HG03103 (cell line): ENCODE measurements around the gene NANOS1.
"Not testable (repeated sequence)": the region's sequence is repeated elsewhere in the genome, so short reads cannot be mapped to it uniquely, and the experiment has no call there.

ENCODE experiments used
- ATAC-seq: cut with Tn5 transposase; IDR thresholded peaks from one replicate; pipeline ENCODE4 v1.9.1; 2021; ENCODE audit warnings: low read depth; ENCODE audit not compliant: unreplicated experiment

NANOS1 gene

DNA sequence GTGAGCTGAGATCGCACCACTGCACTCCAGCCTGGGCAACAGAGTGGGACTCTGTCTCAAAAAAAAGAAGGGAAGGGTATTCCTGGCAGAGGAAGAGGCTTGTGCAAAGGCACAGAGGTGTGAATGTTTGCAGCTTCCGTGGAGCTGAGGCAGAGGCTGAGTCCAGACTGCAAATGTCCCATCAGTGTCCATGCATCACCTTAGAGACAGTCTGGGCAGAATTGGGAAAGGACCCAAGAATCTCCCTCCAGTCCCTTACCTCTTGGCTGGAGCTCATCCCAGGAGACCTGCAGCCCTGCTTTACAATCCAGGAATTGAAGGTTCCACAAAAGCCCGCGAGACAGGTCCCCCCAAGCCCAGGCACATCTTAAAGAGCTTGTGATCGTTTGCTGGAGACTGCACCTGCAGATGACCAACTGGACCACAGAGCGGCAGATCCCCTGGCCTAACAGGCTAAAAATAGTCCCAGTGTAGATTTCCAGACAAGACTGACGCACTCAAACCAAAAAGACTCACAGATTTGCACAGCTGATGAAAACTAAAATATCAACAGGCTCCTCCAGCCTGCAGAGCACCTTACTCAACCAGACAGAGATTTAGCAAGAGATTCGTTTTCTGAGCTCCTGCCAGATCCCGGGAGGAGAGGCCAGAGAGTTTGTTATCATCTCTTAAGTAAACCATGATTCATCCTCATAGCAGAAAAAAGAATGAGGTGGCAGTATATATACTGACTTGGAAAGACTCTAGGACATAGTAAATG is 22.9 kb upstream of the NANOS1 start:
- no peak for ATAC-seq

DNA sequence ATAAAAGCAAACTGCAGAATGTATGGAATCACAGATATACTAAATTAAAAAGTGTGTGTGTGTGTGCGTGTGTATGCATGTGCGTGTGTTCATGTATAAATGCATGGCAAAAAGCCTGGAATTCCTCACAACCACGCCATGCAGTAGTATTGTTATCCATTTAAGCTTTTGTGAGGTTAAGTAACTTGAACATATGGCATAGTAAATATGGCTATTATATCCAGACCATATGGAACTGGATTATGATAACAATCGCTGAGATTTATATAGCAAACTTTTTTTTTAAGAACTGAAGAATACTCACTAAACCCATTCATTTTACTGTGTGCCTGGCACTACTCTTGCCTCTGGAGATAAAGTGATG is 22.3 kb upstream of the NANOS1 start:
- no peak for ATAC-seq

DNA sequence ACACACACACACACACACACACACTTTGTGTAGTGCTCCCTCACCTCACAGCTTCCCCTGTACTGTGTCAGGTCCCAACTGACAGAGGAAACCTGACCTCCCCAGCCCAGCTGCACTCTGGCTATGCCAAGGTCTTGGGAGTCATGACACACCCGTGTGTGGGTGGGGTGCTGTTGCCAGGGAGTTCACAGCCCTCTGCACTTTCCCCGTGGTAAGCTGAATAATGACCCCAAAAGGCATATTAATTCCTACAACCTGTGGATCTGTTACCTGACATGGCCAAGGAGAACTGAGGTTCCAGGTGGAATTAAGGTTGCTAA is 8.9 kb upstream of the NANOS1 start:
- ATAC-seq: no peak

DNA sequence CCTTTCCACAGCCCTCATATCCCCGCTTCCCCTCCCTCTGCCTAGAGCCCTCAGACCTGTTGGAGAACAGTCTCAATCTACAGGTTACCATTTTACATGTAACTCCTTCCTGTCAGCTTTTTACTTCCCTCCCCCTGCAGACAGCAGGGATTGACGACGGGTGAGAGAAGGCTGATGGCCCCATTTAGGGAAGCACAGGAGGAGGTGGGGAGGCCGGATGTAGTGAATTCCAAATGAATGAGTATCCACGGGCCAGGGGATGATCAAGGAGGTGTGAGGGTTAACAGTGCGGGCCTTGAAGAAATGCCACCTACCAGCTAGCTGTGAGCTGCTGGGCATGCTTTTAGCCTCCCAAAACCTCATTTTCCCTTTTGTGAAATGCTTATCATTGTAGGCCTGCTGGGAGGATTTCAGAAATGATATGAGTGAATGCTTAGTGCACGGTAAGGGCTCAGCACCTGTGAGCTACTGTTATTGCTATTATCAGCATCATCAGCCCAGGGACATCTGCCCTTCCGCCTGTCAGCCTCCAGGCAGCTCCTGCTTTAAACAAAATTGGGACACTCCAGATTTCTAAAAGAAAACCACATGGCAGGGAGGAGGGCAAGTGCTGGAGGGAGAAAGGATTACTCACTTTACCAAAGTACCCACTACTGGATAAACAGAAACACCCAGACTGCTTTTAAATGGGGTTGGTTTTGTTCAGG is 6.5 kb upstream of the NANOS1 start:
- ATAC-seq: no peak

DNA sequence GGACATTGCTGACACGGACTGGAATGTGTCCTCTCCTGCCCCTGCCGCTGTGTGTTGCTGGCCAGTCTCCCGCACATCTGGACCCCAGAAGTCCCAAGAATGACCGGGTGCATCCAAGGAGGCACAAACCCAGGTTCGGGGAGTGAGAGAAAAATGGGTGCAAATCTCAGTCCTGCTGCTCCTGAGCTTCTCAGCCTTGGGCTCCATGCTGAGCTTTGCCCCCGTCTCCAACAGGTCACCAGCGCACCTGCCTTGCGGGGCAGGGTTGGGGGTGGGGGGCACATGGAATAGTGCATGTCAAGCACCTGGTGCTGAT is 6.0 kb upstream of the NANOS1 start:
- no peak for ATAC-seq

DNA sequence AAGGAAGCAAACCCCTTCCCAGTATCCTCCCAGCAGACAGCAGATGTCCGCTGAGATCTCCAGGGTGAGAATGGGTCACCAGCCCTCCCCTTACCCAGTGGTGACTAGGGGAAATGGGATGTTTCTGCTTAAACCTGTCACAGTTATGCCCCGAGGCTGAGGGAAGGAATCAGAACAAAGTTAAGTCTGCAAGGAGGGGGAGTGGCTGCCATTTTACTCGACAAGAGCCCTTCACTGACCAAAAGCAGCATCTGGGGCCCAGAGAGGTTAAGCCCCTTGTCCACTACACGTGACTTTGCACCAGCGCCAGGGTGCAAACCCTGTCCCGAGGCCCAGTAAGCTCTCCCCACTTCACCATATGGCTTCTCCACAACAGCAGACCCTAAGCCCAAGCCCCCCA is 4.6 kb upstream of the NANOS1 start:
- ATAC-seq: no peak

DNA sequence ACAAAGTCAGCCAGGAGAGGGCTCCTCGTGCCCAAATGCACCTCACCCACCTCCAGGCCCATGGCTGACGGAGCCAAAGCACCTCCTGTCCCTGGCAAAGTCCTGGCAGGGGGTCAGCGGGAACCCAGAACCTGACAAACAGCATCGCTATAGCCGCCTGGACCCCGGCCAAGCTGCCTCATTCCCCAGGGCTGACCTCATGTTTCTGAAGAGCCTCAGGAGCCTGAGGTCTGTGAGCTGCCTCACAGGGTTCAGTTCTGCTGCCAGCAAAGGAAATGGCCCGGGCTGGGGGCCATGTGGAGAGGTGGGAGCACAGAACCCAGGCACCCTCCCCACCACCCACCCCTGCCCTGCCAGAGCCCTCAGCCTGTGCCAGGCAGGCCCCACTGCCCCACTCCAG is 4.2 kb upstream of the NANOS1 start:
- no peak for ATAC-seq

DNA sequence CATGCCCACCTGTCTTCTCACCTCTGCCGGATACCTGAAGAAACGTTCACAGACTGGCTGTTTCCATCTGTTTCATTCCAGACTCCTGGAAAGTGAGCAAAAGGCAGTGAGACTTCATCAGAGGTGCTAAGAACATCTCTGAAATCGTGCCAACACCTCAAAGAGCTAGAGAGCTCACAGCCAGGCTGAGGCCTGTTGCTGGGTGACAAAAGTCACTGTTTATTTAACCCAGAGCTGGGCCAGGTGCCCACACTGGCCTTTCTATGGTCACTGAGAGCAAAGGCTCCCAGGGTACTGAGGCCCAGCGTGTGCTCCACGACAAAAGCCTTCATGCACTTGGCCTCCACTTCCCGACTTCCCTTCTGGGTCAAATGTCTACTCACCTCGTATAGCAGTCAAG is 3.7 kb upstream of the NANOS1 start:
- ATAC-seq: no peak

DNA sequence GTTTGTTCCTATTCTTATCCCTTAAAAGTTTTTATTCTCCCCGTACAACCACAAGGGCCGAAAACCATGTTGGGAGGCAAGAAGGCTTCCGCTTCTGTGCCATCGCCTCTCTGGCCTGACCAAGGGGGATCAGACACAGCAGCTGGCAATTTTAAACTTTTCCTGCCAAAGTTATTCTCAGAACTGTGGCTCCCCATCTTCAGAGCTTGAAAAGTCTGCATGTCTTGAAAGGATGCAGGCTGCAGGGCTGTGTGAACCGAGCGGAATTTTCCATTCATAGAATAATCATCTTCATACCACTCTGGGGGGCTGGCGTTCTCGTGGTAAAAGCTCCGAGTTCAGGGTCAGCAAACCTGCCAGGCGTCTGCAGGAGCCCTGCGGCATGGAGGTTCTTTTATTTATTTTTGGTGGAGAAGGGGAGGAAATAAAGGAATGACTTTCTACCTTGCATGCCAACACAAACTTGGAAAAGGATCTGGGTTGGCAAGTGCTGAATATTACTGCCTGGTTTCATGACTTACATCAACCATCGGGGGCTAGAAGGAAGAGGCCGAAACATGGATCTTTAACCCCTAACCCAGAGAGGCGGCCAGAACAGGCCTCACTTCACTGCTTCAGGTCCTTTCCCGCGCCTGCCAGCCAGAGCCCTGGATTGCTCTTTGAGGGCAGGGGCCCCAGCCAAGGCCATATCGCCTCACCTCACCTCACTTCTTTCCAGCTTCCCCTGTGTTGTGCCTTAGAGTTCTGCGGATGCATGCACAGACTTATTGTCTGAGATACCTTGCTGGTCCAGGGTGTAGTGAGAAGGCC is 3.0 kb upstream of the NANOS1 start:
- ATAC-seq: no peak

DNA sequence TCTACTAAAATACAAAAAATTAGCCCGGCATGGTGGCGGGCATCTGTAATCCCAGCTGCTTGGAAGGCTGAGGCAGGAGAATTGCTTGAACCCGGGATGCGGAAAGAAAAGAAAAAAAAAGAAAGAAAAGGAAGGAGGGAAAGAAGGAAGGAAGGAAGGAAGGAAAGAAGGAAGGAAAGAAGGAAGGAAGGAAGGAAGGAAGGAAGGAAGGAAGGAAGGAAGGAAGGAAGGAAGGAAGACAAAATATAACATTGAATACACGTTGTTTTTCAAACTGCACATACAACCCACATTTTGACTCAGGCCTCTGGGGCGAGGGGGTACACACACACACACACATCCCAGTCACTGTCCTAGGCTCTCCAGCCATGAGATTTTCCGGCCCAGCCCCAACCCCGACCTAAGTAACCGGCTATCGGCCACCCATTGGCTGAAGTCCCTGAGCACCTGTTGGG is 1.0 kb upstream of the NANOS1 start:
- ATAC-seq: not testable (repeated sequence)

DNA sequence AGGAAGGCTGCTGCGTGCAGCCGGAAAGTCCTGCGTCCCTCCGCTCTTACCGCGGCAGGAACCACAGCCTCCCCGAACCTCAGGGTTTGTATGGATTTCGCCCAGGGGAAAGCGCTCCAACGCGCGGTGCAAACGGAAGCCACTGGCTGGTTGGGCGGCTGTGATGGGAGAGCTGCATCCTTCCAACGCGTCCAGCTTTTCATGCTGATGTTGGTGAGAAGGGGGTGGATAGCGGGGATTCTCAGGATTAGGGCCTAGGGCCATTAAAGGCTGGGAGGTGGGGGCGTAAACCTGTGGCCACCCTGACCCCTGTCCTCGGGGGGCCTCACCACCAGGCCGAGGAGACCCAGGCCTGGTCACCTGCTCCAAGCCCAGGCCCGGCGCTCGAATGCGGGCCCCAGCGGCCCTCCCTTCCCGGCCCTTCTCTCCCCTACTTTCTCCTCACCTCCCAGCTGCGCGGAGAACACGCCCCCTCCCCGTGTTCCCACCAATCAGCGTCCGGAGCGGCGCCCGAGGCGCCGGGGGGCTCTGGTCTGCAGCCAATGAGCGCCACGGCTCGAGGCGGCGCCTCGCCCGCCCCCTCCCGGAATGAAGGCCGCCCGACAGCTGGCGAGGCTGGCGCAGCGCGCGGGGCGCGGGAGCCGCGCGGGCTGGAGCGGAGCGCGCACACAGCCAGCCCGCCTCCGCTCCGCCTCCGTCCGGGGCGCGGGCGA is 458 bp upstream of the NANOS1 start:
- peak; percentile 51 for ATAC-seq

DNA sequence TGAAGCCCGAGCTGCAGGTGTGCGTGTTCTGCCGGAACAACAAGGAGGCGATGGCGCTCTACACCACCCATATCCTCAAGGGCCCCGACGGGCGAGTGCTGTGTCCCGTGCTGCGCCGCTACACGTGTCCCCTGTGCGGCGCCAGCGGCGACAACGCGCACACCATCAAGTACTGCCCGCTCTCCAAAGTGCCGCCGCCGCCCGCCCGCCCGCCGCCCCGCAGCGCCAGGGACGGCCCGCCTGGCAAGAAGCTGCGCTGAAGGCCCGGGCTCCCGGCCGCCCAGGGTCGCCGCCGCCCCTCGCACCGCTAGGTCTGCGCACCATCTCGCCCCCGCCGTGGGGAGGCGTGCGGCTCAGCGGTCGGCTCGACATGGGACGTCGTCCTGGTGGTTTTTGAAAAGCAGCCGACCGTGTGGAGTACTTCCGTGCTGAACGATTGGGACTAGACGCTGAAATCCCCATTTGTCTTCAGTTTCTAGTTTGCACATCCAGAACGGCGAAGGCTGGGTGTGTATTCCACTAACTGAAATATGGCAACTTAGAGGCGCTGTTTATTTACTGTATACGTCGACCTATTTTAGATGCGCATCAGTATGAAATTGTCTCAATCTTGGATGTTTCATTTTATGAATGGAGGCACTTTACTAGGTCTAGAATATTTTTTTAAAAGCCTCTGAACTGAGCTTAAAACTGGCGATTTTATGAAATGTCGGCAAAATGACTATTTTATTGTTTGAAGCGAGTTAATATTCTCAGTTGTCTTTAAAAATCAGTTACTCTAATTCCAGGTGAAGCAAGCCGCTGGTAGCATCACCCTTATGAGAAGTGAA is 1.1 kb downstream of the NANOS1 start:
- ATAC-seq: peak; percentile 48

DNA sequence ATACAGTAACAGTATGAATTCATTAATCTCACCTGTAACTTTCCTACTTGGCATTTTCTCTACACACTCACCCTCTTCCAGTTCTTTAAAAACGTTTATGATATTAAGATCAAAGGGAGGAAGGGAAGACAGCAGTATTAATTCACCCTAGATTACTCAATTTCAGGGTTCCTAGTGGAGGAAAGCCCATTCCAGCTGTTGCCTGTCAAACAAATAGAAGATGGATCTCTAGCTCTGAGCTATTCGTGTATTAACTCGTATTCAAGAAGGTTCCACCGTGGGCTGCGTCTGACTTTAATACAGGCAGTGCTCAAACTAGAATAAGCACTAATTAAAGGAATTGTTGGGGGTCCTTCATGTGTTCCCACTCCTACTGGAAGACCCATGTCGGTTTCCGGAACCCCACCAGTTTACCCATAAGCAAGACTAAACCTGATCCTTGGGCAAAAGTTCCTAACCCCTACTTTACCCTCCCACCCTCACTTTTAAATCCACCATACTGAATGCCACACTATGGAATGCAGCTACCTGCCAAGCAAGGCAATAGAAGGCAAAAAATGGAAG is 2.1 kb downstream of the NANOS1 start:
- ATAC-seq: no peak

DNA sequence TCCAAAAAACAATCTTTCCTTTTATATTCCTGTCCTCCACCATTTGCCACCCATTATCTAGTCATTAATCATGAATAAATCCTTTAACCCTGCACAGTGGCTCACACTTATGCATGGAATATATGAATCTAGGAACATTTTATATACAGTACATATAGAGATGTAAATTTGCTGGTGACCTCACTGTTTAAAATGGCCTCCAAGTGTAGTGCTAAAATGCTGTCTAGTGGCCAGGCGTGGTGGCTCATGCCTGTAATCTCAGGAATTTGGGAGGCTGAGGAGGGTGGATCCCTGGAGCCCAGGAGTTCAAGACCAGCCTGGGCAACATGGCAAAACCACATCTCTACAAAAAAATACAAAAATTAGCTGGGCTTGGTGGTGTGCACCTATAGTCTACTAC is 9.6 kb downstream of the NANOS1 start:
- ATAC-seq: no peak

DNA sequence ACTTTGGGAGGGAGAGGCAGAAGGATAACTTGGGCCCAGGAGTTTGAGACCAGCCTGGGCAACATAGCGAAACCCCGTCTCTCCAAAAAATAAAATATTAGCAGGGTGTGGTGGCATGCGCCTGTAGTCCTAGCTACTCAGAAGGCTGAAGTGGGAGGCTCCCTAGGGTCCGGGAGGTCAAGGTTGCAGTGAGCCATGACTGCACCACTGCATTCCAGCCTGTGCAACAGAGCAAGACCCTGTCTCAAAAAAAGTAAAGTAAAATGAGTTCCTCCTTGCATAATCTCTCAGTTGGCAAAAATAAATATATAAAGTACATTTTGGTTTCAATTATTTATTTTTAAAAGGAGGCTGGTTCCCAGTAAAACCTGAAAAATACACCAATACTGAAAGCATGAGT is 11.8 kb downstream of the NANOS1 start:
- ATAC-seq: no peak

DNA sequence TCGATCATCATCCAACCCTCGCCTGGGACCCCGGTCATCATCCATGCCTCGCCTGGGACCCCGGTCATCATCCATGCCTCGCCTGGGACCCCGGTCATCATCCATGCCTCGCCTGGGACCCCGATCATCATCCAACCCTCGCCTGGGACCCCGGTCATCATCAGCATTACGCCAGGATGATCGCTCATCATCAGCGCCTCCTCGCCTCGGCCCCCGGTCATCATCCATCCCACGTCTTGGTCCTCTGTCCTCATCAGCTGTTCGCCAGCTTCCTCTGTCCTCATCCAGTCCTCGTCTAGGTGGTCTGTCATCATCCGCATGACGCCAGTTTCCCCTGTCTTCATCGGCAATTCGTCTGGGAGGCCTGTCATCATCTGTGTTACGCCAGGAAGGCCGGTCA is 12.7 kb downstream of the NANOS1 start:
- ATAC-seq: no peak

DNA sequence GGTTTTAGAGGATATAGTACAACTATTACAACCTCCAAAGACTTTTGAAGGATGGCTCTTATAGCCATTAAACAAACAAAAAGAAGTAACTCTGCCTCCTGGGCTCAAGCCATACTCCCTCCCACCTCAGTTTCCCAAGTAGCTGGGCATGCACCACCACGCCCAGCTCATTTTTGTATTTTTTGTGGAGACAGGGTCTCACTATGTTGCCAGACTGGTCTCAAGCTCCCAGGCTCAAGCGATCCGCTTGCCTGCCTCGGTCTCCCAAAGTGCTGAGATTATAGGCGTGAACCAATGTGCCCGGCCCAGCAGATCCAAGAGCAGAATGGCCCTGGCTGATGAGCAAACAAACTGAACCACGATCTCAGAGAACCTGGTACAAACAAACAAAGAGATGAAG is 16.0 kb downstream of the NANOS1 start:
- no peak for ATAC-seq

DNA sequence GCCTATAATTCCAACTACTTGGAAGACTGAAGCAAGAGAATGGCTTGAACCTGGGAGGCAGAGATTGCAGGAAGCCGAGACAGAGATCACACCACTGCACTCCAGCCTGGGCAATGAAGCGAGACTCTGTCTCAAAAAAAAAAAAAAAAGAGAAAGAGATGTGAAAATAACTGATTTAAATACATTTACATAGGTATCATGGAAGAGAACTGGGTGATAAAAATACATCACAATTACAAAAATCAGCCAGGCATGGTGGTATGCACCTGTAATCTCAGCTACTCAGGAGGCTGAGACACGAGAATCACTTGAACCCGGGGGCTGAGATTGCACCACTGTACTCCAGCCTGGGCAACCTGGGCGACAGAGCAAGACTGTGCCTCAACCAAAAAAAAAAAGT is 19.8 kb downstream of the NANOS1 start:
- no peak for ATAC-seq

DNA sequence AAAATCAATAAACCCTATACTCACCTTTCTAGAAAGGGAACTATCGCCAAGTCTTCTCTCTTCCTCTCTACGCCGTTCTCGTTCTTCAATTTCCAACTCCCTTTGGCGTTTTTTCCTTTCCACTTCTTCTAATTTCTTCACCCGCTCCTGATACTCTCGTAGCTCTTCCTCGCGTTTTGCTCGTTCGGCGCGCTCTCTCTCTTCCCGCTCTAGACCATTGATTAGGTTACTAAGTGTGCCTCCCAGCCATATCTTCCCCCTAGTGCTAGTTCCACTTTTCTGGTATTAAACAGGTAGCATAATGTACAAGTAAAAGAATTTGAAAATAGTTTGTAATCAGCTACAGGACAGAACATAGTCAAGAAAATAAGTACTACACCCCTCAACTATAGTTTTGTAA is 20.3 kb downstream of the NANOS1 start:
- no peak for ATAC-seq

DNA sequence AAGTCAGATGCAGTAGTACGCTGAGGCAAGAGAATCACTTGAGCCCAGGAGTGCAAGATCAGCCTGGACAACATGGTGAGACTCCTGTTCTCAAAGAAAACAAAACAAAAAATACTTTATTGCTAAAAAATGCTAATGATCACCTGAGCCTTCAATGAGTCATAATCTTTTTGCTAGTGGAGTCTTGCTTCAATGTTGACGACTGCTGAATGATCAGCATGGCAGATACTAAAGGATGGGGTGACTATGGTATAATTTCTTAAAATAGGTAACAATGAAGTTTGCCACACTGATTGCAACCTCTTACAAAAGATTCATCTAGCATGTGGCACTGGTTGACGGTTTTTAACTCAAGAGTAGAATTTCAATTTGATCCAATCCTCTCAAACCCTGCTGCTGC is 22.3 kb downstream of the NANOS1 start:
- ATAC-seq: no peak
